Activated T-cell treated with anti-CD3 and anti-CD28 coated beads, Interleukin-2, amount 50 U/mL, for 48 hours (primary cell): ENCODE results near the gene PHOSPHO2.
"Not testable (repeated sequence)": the region's sequence is repeated elsewhere in the genome, so short reads cannot be mapped to it uniquely, and the experiment has no call there.

ENCODE experiments used
- DNase-seq, 2 experiments: peaks; one replicate each; pipeline ENCODE4 v3.0.0-alpha.2; 2020

Gene PHOSPHO2

DNA sequence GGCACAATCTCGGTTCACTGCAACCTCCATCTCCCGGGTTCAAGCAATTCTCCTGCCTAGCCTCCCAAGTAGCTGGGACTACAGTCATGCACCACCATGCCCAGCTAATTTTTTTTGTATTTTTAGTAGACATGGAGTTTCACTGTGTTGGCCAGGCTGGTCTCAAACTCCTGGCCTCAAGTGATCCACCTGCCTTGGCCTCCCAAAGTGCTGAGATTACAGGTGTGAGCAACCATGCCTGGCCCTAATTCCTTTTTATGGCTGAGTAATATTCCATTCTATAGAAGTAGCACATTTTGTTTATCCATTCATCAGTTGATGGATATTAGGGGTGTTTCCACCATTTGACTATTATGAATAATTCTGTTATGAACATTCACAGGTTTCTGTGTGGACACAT, 9.6 kb upstream of the PHOSPHO2 start:
- DNase-seq, result not testable (repeated sequence)

- DNase-seq, result not testable (repeated sequence)
Observed at GRCh38 chr2:169686825-169687224, 7.4 kb upstream of the PHOSPHO2 start.

DNA sequence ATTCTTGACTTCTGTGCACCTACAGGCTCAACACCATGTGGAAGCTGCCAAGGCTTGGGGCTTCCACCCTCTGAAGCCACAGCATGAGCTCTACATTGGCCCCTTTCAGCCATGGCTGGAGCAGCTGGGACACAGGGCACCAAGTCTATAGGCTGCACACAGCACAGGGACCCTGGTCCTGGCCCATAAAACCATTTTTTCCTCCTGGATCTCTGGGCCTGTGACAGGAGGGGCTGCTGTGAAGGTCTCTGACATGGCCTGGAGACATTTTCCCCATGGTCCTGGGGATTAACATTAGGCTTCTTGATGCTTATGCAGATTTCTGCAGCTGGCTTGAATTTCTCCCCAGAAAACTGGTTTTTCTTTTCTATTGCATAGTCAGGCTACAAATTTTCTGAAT, 6.3 kb upstream of the PHOSPHO2 start:
- not testable (repeated sequence) for DNase-seq

GRCh38 chr2:169690958-169691357, 3.3 kb upstream of the PHOSPHO2 start:
- no peak for DNase-seq

- DNase-seq, result no peak
Observed at GRCh38 chr2:169692718-169693117, 1.6 kb upstream of the PHOSPHO2 start.

- no peak for DNase-seq
Observed at GRCh38 chr2:169693360-169693759, 909 bp upstream of the PHOSPHO2 start.

GRCh38 chr2:169694894-169695260, 608 bp downstream of the PHOSPHO2 start:
- no peak for DNase-seq

- DNase-seq, result no peak
Observed at GRCh38 chr2:169696381-169696780, 2.1 kb downstream of the PHOSPHO2 start.

- not testable (repeated sequence) for DNase-seq
Observed at GRCh38 chr2:169699173-169699572, 4.9 kb downstream of the PHOSPHO2 start.

DNA sequence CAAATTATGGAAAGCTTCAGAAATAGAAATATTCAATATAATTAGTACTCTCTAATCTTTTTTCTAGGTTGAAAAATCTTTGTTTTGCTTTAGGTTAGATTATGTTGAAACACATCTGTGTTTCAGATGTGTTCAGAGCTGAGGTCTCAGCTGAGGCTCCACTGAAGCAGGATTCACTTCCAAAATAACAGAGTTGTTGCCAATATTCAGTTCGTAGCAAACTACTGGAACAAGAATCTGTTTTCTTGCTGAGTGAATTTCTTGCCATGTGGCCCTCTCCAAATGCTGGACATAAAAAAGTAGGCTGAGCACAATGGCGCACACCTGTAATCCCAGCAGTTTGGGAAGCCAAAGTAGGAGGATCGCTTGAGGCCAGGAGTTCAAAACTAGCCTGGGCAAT, 8.7 kb downstream of the PHOSPHO2 start:
- no peak for DNase-seq

GRCh38 chr2:169704160-169704708, 10.0 kb downstream of the PHOSPHO2 start:
- no peak for DNase-seq

GRCh38 chr2:169705927-169706326, 11.7 kb downstream of the PHOSPHO2 start:
- DNase-seq, result no peak

GRCh38 chr2:169707626-169708025, 13.4 kb downstream of the PHOSPHO2 start:
- no peak for DNase-seq

DNA sequence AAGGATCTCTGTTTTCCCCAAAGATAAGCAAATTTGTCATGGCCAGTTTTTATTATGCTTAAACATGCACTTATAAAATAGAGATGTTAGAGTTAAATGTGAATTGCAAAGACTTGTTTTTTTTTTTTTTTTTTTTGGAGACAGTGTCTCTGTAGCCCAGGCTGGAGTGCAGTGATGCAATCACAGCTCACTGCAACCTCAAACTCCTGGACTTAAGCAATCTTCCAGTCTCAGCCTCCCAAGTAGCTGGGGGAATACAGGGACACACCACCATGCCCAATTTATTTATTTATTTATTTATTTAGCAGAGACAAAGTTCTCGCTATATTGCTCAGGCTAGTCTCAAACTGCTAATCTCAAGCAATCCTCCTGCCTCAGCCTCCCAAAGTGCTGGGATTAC, 15.1 kb downstream of the PHOSPHO2 start:
- no peak for DNase-seq

- DNase-seq, result no peak
Observed at GRCh38 chr2:169709981-169710380, 15.7 kb downstream of the PHOSPHO2 start.

DNA sequence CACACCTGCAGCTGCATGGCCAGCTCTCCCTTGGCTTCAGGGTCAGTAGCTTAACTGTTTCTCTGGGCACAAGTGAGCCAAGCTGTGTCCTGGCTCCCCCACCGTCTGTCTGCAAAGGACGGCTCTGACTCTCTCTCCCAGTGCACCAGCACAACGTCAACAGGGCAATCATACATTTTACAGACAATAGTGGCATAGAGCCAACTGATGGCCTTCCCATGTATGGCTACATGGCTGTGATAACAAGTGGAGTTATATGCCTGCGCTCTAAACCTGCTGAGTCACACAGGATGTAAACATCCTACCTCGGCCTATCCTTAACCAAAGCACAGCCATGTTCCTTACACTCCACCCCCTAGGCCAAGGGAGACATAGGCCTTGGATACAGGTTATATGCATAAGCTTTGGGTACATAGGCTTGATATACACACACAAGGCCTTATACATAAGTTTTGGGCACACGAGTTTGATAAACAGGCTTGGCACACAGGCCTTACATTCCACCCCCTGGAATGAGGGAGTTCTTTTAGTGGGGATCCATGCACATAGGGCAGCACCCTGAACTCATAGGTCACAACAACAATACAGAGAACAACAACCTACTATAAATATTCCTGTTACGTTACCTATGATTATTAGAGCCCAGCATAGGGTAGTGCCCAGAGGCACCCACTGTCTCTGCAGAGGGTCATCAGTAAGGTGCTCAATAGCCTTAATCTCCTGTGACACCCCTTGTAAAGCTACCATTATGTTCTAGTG, 17.7 kb downstream of the PHOSPHO2 start:
- DNase-seq, result no peak

- no peak for DNase-seq
Observed at GRCh38 chr2:169712791-169713227, 18.5 kb downstream of the PHOSPHO2 start.

DNA sequence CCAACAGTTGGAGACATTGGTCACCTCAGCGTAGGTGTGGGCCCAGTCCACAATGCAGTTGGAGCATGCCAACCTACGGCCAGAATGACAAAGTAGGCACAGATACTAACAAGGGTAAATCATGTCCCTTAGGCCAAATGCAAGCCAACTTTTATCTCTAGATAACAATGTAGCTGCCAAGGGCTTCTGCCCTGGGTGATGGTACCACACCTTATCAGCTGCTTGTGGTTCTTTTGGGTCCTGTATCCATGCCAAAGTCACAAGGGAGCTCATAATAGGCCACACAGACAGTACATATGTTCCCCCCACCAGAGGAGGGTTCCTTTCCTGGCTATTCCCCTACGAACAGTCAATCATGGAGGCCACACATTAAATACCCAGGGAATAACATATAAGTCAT, 19.1 kb downstream of the PHOSPHO2 start:
- no peak for DNase-seq

DNA sequence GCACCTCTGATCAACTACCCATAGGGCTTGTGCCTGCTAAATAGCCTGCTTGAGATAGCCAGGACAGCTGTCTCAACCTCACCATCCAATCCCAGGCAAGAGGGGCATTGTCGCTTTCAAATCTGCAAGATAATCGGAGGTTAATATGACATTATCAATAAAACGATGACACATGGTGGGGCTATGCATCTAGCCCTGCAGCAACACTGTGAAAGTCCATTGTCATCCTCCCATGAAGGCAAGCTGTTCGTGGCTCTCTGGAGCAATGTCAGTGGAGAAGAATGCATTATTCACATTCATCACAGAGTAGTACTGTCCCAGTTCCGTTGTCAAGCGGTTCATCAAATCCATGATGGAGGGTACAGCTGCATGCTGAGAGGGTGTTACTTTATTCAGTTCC, 20.4 kb downstream of the PHOSPHO2 start:
- no peak for DNase-seq

DNA sequence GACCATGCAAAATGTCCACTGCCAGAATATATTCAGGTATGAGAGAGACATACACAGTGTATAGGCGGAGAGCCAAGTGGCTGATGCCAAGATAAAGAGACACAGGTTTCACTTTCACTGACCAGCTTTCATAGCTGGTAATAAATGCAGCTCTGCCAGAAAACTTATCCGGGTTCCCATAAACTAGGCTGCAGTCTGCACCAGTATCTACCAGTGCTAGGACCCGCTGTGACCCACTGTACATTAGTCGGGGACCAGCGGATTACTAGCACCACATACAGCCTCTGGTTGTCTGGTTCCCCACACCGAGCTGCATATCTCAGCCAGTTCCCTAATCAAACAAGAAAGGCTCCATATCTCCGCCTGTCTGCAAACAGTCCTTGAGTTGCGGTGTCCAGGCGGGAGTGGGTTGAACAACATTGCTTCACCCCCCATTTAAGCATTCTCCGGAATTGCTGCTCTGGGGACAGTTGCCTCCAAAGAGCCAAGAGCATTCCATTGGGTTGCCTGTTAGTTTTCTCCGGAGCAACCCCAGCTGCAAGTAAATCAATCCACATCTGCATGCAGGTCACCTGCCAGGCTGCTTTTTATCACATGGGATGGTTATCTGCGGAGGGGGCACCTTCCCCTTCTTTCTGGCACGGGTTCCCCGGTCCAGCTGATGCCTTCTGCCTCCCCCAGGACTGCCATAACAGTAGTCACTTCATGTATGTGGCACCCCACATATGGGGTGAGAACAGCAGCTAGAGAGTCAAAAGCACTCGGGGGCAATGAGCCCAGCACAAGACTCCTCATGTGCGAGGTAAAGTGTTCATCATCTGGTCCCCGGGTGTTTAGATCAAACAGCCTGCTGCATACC, 21.3 kb downstream of the PHOSPHO2 start:
- DNase-seq, result no peak

- DNase-seq, result no peak
Observed at GRCh38 chr2:169716238-169716886, 22.1 kb downstream of the PHOSPHO2 start.

- DNase-seq, result no peak
Observed at GRCh38 chr2:169716938-169717690, 22.8 kb downstream of the PHOSPHO2 start.

- DNase-seq, result no peak
Observed at GRCh38 chr2:169717691-169718063, 23.4 kb downstream of the PHOSPHO2 start.
